COLO668 (cell line): ENCODE measurements around the gene SRRM5.
"Not testable (repeated sequence)": the region's sequence is repeated elsewhere in the genome, so short reads cannot be mapped to it uniquely, and the experiment has no call there.

ENCODE experiments used
- DNase-seq: peaks from one replicate; lab custom pipeline; 2025; ENCODE audit not compliant: unreplicated experiment; lab: John Stamatoyannopoulos, UW

Gene SRRM5

DNA sequence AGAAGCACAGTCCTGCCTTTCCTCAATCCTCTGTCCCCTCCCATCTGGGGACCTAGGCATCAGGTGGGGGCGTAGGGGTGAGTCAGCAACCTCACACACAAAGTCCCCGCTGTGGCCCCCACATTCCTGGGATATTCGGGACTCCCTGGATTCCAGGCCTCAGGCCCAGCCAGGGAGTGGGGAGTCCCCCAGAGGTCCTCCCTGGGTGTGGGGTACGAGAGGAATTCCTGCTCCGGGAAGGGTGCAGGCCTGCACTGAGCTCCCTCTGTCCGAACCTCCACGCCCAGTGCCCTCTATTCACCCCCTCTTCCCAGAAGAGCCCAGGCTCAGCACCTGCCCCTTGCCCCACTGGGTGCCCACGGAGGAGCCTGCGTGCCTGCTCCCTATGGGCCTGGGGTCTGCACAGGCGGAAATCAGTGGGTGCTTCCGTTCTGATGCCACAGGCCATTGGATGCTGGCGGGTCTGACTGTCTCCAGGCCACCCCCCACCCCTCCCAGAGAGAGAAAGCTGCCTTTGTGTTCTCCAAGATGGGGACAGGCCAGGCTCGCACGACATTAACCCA is 24.3 kb downstream of the SRRM5 start:
- DNase-seq, result no peak

DNA sequence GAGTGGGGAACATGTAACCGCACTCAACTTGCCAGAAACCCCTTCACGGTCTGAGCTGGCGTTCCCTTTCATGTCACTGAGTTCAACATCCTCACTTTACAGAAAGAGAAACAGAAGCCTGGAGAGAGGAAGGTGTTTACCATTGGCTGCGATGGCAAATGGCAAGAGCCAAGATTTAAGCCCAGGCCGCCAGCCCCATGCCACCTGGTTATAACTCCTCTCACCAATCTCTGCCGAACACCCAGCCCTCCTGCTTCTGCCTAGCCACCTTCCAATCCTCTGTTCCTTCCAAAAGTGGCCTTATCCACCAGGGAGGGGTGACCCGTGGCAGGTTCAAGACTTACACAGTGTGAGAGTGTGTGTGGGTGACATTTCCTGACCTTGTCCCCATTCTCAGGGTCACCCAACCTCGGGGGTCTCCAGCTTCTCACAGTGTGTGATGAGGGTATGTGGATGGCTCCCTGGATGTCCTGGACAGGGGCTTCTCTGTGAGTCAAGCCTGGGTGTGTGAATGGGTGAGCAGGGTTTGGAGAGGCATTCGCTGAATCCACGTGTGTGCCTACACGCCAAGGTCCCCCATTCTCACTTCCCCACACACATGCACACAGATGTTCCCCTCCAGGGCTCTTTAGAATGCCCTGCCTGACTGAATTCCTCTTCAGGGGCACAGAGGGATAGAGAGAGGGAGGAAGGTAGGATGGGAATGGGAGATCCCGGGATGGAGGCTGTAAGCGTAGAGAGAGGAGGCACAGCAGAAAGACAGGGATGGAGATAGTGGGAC is 26.5 kb downstream of the SRRM5 start:
- DNase-seq, result no peak

DNA sequence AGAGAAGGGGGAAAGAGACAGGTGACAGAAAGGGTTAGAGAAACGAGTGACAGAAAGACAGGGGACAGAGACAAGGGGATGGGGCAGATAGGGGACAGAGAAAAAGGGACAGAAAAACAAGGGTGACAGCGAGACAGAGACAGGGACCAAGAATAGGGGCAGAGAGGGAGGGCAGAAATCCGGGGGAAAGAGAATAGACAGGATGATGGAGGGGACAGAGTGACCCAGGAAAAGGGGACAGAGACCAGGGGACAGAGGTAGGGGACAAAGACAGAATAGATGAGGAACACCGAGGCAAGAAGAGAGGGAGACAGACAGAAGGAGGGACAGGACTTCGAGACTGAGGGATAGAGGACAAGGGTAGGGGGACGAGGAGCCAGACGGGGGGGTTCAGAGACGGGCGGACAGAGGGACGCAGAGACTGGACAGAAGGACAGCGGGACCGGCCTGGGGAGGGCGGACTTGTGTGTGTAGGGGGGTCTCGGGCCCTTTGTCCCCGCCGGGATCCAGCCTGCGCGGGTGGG is 27.2 kb downstream of the SRRM5 start:
- DNase-seq, result no peak

DNA sequence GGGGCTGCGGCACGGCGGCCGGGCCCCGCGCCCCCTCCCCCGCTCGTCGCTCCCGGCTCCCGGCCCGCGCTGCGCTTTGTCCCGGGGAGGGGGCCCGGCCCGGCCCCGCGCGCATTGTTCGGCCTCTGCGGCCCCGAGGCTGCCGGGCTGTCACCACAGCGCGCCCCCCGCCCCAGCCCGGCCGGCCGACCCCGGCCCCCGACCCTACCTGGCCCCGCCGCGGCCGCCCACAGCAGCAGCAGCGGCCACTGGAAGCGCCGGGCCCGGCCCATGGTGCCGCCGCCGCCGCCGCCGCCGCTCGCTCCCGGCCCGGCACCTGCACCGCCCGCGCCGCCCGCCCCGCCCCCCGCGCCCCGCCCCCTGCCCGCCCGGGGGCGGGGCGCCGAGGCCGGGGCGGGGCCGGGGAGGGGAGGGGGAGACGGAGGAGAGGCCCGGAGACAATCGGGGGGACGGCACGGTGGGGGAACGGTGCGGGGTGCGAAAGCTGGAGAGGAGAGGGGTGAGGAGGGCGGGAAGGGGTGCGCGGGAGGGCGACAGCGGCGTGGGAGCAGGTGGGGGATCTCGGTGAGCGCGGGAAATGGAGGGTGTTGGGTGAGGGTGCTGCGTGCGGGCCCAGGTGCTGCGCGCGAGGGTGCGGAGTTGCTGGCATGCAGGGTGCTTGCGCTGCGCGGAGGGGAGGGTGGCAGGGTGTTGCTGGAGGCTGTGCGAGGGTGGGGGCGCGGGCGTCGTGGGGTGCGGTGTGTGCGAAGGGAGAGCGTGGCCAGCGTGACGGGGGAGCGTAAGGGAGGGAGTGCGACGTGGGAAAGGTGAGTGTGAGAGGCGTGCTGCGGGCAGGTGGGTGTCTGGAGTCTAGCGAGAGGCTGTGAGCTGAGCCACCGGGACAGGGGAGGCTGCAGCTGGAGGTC is 27.9 kb downstream of the SRRM5 start, which contains the start of gene CADM4:
Gene CADM4 (minus strand): TSS at position 332 of the 905 bp plus-strand sequence. CDS start 60 bp downstream, at position 272.
- peak; percentile 49 for DNase-seq

- DNase-seq, result no peak
Measured at GRCh38 chr19:43640424-43640757, 28.5 kb downstream of the SRRM5 start.

DNA sequence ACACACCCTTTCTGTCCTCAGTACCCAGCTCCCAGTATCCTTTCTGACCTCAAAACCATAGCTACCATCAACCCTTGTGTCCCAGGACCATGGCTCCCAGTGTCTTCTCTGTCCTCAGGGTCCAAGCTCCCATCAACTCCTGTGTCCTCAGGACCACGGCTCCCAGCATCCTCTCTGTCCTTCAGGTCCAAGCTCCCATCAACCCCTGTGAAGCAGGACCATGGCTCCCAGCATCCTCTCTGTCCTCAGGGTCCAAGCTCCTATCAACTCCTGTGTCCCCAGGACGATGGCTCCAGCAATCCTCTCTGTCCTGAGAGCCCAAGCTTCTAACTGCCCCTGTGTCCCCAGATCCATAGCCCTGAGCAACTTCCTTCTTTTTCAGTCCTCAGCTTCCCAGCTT is 29.4 kb downstream of the SRRM5 start:
- DNase-seq, result no peak

- no peak for DNase-seq
Measured at GRCh38 chr19:43642531-43642930, 30.6 kb downstream of the SRRM5 start.

- no peak for DNase-seq
Measured at GRCh38 chr19:43643326-43643725, 31.4 kb downstream of the SRRM5 start.

DNA sequence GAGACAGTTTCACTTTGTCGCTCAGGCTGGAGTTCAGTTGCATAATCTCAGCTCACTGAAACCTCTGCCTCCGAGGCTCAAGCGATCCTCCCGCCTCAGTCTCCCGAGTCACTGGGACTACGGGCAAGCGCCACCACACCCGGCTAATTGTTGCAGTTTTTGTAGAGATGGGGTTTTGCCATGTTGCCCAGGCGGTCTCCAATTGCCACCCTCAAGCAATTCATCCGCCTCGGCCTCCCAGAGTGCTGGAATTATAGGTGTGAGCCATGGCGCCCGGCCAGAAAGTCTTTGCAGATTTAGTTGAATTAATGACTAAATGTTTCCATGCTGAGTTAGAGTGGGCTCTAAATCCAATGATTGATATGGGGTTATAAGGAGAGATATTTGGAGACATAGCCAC is 32.3 kb downstream of the SRRM5 start:
- DNase-seq, result no peak

GRCh38 chr19:43648633-43649032 is 36.7 kb downstream of the SRRM5 start:
- no peak for DNase-seq

GRCh38 chr19:43649514-43649913 is 37.6 kb downstream of the SRRM5 start:
- no peak for DNase-seq

- not testable (repeated sequence) for DNase-seq
Measured at GRCh38 chr19:43650276-43650675, 38.4 kb downstream of the SRRM5 start.

GRCh38 chr19:43651758-43652545 is 40.1 kb downstream of the SRRM5 start:
- peak; percentile 51 for DNase-seq

GRCh38 chr19:43652546-43652874 is 40.6 kb downstream of the SRRM5 start:
- no peak for DNase-seq

- no peak for DNase-seq
Measured at GRCh38 chr19:43656436-43656835, 44.5 kb downstream of the SRRM5 start.

DNA sequence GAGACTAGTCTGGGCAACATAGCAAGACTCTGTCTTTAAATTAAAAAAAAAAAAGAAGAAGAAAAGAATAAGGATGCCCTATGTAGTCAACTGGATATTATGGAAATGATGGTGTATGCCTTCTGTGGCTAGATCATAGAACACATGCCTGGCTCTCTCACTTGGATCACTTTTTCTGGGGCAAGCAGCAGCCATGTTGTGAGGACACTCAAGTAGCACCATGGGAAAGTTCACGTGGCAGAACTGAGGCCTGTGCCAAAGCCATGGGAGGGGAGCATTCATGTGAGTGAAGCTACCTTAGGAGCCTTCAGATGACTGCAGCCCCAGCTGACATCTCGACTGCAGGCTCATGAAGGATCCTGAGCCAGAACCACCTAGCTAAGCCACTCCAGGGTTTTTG is 46.1 kb downstream of the SRRM5 start:
- no peak for DNase-seq

GRCh38 chr19:43658494-43658893 is 46.6 kb downstream of the SRRM5 start:
- DNase-seq, result no peak

GRCh38 chr19:43660301-43660970 is 48.5 kb downstream of the SRRM5 start:
- DNase-seq, result no peak

DNA sequence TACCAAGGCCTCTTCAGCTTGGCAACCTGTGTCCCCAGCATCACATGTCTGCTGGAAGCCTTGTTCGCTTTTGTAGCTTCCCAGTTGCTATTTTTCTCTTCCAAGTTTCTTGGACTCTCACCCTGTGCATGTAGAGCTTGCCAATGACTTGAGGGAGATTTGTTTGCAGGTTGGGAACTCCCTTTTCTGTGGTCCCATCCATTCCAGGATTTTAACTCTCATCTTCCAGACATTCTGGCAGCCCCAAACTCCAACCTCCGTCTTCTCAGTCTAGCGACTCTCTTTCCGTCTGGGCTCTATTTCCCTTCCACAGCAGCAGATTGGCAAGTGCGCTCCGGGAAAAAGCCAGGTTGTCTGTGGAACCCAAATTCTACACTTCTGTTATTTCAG is 49.1 kb downstream of the SRRM5 start:
- no peak for DNase-seq

- no peak for DNase-seq
Measured at GRCh38 chr19:43662487-43662886, 50.6 kb downstream of the SRRM5 start.
